ENCODE data around the gene HSBP1L1.

The HSBP1L1 gene

DNA sequence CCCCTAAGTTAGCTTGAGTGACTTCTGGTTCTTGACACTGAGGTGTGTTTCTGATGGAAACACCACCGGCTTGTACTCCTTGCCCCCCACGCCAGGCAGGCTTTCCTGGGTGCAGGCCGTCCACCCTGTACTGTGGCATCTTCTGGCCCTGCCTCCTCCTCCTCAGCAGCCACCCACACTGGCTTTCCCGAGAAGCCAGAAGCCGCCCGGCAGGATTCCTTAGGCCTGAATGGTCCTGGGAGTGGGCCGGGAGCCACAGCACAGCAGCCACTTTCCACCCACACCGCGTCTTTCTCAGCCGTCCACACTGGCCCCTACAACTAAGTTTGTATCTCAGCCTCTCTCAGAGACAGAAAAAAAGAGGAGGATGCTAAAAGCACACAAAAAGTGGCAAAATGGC is 2.1 kb upstream of the HSBP1L1 start:
- Histone ChIP-seq H3K9me3 (no peaks in the 10 kb centered on the region), H3K36me3 (no peaks in the 10 kb centered on the region), H3K4me3 (ENCODE audit: low read depth, low read length) (no peak overlapping the region), H3K4me1 (no peaks in the 10 kb centered on the region), H3K27me3 (no peaks in the 10 kb centered on the region)
- no peak for DNase-seq
- TF ChIP-seq, protein P1, sequence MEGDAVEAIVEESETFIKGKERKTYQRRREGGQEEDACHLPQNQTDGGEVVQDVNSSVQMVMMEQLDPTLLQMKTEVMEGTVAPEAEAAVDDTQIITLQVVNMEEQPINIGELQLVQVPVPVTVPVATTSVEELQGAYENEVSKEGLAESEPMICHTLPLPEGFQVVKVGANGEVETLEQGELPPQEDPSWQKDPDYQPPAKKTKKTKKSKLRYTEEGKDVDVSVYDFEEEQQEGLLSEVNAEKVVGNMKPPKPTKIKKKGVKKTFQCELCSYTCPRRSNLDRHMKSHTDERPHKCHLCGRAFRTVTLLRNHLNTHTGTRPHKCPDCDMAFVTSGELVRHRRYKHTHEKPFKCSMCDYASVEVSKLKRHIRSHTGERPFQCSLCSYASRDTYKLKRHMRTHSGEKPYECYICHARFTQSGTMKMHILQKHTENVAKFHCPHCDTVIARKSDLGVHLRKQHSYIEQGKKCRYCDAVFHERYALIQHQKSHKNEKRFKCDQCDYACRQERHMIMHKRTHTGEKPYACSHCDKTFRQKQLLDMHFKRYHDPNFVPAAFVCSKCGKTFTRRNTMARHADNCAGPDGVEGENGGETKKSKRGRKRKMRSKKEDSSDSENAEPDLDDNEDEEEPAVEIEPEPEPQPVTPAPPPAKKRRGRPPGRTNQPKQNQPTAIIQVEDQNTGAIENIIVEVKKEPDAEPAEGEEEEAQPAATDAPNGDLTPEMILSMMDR (IDR thresholded peaks at IDR 0.05; ENCODE audit: low read depth, low read length), result no peak

DNA sequence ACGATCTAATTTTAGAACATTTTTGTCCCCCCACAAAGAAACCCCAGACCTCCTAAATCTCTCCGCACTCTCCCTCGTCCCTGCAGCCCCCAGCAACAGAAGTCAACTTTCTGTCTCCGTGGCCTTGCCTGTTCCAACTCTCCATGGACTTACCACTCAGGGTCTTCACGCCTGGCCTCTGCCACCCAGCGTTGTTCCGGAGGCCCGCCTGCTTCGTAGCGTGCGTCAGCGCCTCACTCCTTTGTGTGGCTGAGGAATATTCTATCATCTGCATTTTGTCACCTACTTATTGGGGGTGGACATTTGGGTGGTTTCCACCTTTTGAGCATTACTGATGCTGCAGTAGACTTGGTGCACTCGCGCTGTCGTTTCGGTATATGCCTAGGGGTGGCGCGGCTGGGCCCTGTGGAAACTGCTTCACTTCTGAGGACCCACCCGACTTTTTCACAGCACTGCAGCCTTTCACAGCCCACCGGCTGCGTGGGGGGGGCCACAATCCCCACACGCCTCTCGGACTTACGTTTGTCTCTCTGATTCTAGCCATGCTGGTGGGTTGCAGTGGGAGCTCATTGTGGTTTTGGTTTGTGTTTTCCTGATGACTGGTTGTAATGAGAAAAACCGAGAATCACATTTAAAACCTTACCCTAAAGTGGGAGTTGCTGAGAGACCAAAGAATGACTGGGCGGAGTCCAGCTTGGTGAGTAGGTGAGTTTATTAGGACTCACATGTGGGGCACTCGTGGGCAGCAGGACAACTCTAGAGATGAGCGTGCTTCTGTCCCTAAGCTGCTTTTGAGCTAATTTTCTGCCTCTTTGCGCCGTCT is 1.4 kb upstream of the HSBP1L1 start:
- no peak for DNase-seq
- Histone ChIP-seq H3K4me3 (ENCODE audit: low read depth, low read length) (no peak overlapping the region), H3K4me1 (no peaks in the 10 kb centered on the region), H3K36me3 (no peaks in the 10 kb centered on the region), H3K9me3 (no peaks in the 10 kb centered on the region), H3K27me3 (no peaks in the 10 kb centered on the region)
- TF ChIP-seq, protein P1 (IDR thresholded peaks at IDR 0.05; ENCODE audit: low read depth, low read length), result no peak

DNA sequence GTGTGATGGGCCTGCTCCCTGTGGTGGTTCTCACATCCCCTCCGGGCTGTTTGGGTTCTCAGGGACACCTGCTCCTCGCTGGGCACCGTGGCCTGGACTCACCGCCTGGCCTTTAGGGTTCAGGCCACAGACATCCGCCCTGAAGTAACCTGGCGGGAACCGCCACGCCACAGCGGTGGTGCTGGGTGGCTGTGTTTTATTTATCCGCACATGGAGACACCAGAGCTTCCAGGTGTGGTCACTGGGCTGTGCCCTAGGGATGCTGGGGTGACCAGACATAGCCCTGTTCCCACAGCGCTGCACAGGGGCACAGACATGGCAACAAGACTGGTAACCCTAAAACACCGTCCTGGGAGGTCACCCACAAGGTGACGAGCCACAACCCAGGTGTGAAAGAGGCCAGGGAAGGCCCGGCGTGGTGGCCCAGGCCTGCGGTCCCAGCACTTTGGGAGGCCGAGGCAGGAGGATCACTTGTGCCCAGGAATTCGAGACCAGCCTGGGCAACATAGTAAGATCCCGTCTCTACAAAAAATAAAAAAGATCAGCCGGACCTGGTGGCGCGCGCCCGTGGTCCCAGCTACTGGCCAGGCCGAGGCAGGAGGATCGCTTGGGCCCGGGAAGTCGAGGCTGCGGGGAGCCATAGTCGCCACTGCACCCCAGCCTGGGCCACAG is 649 bp upstream of the HSBP1L1 start:
- H3K4me3 ChIP-seq (ENCODE audit: low read depth, low read length), result no peak overlapping the region
- H3K27me3 ChIP-seq, result no peaks in the 10 kb centered on the region
- DNase-seq, result no peak
- H3K4me1 ChIP-seq, result no peaks in the 10 kb centered on the region
- TF ChIP-seq, protein P1 (IDR thresholded peaks at IDR 0.05; ENCODE audit: low read depth, low read length), result no peak
- H3K36me3 ChIP-seq, result no peaks in the 10 kb centered on the region
- H3K9me3 ChIP-seq, result no peaks in the 10 kb centered on the region

DNA sequence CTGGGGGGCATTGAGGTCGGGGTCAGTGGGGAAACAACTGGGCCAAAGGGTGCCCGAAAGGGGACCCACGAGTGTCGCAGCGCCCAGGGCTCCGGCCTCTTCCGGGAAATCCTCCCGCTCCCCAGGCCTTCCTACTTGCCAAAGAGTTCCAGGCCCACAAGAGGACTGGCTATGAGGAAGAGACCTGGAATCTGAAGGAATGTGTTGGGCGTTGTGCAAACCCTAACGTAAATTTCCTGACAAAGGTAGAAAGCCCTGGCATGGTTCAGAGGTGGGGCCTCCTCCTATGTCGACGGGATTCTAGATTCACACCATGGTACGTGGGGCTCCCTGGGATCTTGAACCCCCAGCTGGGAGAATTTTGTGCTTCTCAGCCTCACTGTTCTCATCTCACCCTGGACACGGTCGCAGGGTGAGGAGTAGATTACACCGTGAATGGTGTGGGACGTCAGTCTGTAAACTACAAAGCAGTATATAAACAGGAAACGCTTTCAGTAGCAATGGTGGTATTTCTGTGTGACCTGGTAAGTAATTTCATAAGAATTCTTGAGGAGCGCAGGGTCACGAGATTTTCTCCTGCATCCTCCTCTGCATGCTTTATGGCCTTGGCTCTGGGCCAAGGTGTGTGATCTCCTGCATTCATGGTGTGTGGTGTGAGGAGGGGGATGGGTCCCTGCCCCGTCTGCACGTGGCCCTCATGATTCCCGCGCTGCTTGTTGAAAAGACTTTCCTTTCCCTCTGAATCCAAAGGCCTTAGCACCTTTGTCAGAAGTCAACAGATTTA is 868 bp downstream of the HSBP1L1 start:
- no peaks in the 10 kb centered on the region for H3K4me1 ChIP-seq
- no peaks in the 10 kb centered on the region for H3K9me3 ChIP-seq
- H3K27me3 ChIP-seq, result no peaks in the 10 kb centered on the region
- H3K36me3 ChIP-seq, result no peaks in the 10 kb centered on the region
- DNase-seq, result peak; percentile 48
- TF ChIP-seq, protein P1 (IDR thresholded peaks at IDR 0.05; ENCODE audit: low read depth, low read length), result no peak
- peak overlapping the region; percentile 23 for H3K4me3 ChIP-seq (ENCODE audit: low read depth, low read length)

DNA sequence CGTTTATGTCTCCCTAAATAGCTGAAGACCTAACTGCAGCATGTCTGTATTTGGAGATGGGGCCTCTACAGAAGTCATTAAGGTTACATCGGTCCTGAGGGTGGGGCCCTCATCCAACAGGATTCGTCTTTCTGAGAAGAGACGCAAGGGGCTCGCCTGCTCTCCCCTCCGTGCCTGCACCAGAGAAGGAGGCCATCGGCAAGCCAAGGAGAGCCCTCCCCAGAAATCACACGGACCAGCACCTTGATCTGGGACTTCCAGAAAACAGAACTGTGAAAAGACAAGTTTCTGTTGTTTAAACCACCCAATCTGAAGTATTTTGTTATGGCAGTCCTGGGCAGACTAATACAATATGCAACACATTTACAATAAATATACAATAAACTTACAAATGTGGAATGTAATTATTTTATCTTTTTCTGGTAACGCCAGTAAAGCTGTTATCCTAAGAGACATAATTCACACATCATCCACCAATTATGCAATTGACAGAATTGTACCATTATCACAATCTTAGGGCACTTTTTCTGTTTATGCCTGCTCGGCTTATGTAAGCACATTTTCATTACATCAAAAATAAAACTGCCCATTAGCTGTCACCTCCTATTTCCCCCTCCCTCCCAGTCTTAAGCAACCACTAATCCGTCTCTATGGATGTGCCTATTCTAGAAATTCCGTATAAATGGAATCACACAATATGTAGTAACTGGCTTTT is 6.1 kb downstream of the HSBP1L1 start:
- Histone ChIP-seq H3K4me1 (no peaks in the 10 kb centered on the region), H3K36me3 (peaks cover 21% of the 10 kb centered on the region), H3K9me3 (no peaks in the 10 kb centered on the region), H3K4me3 (ENCODE audit: low read depth, low read length) (no peak overlapping the region), H3K27me3 (no peaks in the 10 kb centered on the region)
- no peak for DNase-seq
- TF ChIP-seq, protein P1 (IDR thresholded peaks at IDR 0.05; ENCODE audit: low read depth, low read length), result no peak

All from BE2C (cell line).